Karpas-422 (cell line): ENCODE data around the gene PCA3. TPM values are rescaled to one million over a fixed set of nuclear protein-coding genes. Genes with fewer than 3 reads are reported as not detected.

Experiments used
- small RNA-seq: library from RNA; depleted of rRNA; stranded (forward); fragments of <200 nt; gene quantifications from one replicate; pipeline ENCODE3, GENCODE V24; 2014
- total RNA-seq: library from RNA; depleted of rRNA; stranded (reverse); fragments of >200 nt; shearing (Covaris generic); gene quantifications from 2 replicates; pipeline ENCODE4 v1.2.3, GENCODE V29; 2014; ENCODE audit warnings: low replicate concordance; rRNA removed

Gene PCA3
- total RNA-seq, 1 experiment from 2014 or later, result 0.19 TPM

Small RNA genes lying within 50 kb of the gene (small RNA-seq; reads per million reads assigned to genes)
- gene AL359314.1, result not detected

Other genes starting within 250 kb of the PCA3 start
- gene PRUNE2, start 141.7 kb downstream of the PCA3 start, total RNA-seq, result 0.48 and 1.0 TPM in 2 replicates